Lower leg skin (tissue), 3 donors: Measurements from ENCODE around the gene ZNF669.

Experiments used
- POLR2A ChIP-seq, 2 donors: fragments of 450-650 bp; IDR thresholded peaks; one replicate each; pipeline ENCODE4 v1.6.1; 2016 to 2017; ENCODE audit warnings: antibody characterized with exemption in 2 of 2, mild to moderate bottlenecking in 1 of 2, moderate library complexity in 1 of 2
- TF ChIP-seq, protein P1 (sequence below), 3 donors: fragments of 450-650 bp; IDR thresholded peaks; one replicate each; pipeline ENCODE4 v1.5.1; 2016; ENCODE audit warnings: antibody characterized with exemption in 3 of 3, mild to moderate bottlenecking in 3 of 3, moderate library complexity in 2 of 3

DNA sequence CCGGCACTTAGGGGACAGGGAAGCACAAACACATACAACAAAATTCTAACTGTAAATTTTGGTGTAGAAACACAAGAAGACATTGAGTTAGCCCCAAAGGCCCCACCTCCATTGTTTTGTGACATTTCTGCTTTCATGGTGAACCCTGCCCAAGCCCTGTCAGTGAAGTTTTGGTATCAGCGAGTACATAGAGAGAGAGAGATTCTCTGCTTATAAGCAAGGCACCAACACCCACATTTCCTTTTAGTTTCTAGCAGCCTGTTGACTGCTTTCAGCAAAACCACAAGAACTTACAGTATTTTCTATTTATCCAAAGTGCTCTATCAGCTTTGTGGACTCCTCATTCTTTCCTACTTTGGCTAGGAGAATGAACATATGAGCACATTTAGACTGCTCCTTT lies 43.6 kb upstream of the ZNF669 start:
- TF ChIP-seq, protein P1, sequence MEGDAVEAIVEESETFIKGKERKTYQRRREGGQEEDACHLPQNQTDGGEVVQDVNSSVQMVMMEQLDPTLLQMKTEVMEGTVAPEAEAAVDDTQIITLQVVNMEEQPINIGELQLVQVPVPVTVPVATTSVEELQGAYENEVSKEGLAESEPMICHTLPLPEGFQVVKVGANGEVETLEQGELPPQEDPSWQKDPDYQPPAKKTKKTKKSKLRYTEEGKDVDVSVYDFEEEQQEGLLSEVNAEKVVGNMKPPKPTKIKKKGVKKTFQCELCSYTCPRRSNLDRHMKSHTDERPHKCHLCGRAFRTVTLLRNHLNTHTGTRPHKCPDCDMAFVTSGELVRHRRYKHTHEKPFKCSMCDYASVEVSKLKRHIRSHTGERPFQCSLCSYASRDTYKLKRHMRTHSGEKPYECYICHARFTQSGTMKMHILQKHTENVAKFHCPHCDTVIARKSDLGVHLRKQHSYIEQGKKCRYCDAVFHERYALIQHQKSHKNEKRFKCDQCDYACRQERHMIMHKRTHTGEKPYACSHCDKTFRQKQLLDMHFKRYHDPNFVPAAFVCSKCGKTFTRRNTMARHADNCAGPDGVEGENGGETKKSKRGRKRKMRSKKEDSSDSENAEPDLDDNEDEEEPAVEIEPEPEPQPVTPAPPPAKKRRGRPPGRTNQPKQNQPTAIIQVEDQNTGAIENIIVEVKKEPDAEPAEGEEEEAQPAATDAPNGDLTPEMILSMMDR (IDR thresholded peaks at IDR 0.05): no peak
- TF ChIP-seq POLR2A (IDR thresholded peaks at IDR 0.05): no peak
